CD4-positive, alpha-beta T cell treated with Interferon alpha-2 for 1 hour (primary cell): Measurements from ENCODE around the gene ARMC9.
"Not testable (repeated sequence)": the region's sequence is repeated elsewhere in the genome, so short reads cannot be mapped to it uniquely, and the experiment has no call there.

ENCODE experiments used
- DNase-seq, 2 donors: peaks; one replicate each; pipeline ENCODE4 v3.0.0-alpha.2; 2020 to 2022

The ARMC9 gene

GRCh38 chr2:231184319-231184718 is 14.1 kb upstream of the ARMC9 start:
- no peak for DNase-seq

- no peak for DNase-seq
These were observed 13.2 kb upstream of the ARMC9 start for GRCh38 chr2:231185050-231185725.

- DNase-seq = no peak
These were observed 12.5 kb upstream of the ARMC9 start for GRCh38 chr2:231185886-231186285.

GRCh38 chr2:231186325-231186724 is 12.1 kb upstream of the ARMC9 start:
- no peak for DNase-seq

GRCh38 chr2:231187736-231188505 is 10.5 kb upstream of the ARMC9 start:
- no peak for DNase-seq

- no peak for DNase-seq
These were observed 9.8 kb upstream of the ARMC9 start for GRCh38 chr2:231188506-231189170.

- no peak for DNase-seq
These were observed 9.3 kb upstream of the ARMC9 start for GRCh38 chr2:231189171-231189530.

- DNase-seq = no peak
These were observed 8.6 kb upstream of the ARMC9 start for GRCh38 chr2:231189571-231190495.

GRCh38 chr2:231190531-231191197 is 7.8 kb upstream of the ARMC9 start:
- DNase-seq = no peak

GRCh38 chr2:231191896-231192872 is 6.2 kb upstream of the ARMC9 start:
- no peak for DNase-seq

- DNase-seq = no peak
These were observed 5.2 kb upstream of the ARMC9 start for GRCh38 chr2:231193216-231193615.

GRCh38 chr2:231196592-231196991 is 1.8 kb upstream of the ARMC9 start:
- no peak for DNase-seq

- not testable (repeated sequence) for DNase-seq
These were observed 1.2 kb upstream of the ARMC9 start for GRCh38 chr2:231197196-231197595.

- DNase-seq = no peak
These were observed 633 bp upstream of the ARMC9 start for GRCh38 chr2:231197706-231198290.

GRCh38 chr2:231199219-231199618 is 788 bp downstream of the ARMC9 start:
- DNase-seq = no peak

- DNase-seq = no peak
These were observed 2.5 kb downstream of the ARMC9 start for GRCh38 chr2:231200805-231201474.

GRCh38 chr2:231201475-231201814 is 3.0 kb downstream of the ARMC9 start:
- DNase-seq = no peak

GRCh38 chr2:231203087-231203486 is 4.7 kb downstream of the ARMC9 start:
- DNase-seq = no peak

- DNase-seq = no peak
These were observed 5.7 kb downstream of the ARMC9 start for GRCh38 chr2:231204146-231204545.

- DNase-seq = no peak
These were observed 6.2 kb downstream of the ARMC9 start for GRCh38 chr2:231204581-231204980.
